ENCODE data around the gene SRRM5.

Gene SRRM5

GRCh38 chr19:43620061-43621001 is 8.4 kb downstream of the SRRM5 start:
- Histone ChIP-seq H3K4me3 (ENCODE audit: low read length) (peak overlapping the region; percentile 94), H3K4me1 (ENCODE audit: control insufficient read depth, insufficient read depth, low read length) (peaks cover 14% of the 10 kb centered on the region), H3K27me3 (replicated peaks; ENCODE audit: control insufficient read depth, insufficient read depth, low read length) (no peaks in the 10 kb centered on the region), H3K9me3 (ENCODE audit: control insufficient read depth, low read length) (no peaks in the 10 kb centered on the region), H3K9ac (ENCODE audit: low read length) (peak overlapping the region; percentile 88), H3K36me3 (ENCODE audit: control insufficient read depth, insufficient read depth, low read length, severe bottlenecking) (no peaks in the 10 kb centered on the region)
- DNase-seq (ENCODE audit: low read depth): no peak

- no peaks in the 10 kb centered on the region for H3K9me3 ChIP-seq (ENCODE audit: control insufficient read depth, low read length)
- H3K36me3 ChIP-seq (ENCODE audit: control insufficient read depth, insufficient read depth, low read length, severe bottlenecking): no peaks in the 10 kb centered on the region
- no peak overlapping the region for H3K9ac ChIP-seq (ENCODE audit: low read length)
- no peak overlapping the region for H3K4me3 ChIP-seq (ENCODE audit: low read length)
- H3K27me3 ChIP-seq (replicated peaks; ENCODE audit: control insufficient read depth, insufficient read depth, low read length): peaks cover 9% of the 10 kb centered on the region
- H3K4me1 ChIP-seq (ENCODE audit: control insufficient read depth, insufficient read depth, low read length): peaks cover 14% of the 10 kb centered on the region
- DNase-seq (ENCODE audit: low read depth): no peak
Measured at GRCh38 chr19:43622070-43622469, 10.2 kb downstream of the SRRM5 start.

GRCh38 chr19:43622956-43623355 is 11.1 kb downstream of the SRRM5 start:
- no peaks in the 10 kb centered on the region for H3K36me3 ChIP-seq (ENCODE audit: control insufficient read depth, insufficient read depth, low read length, severe bottlenecking)

GRCh38 chr19:43623889-43624670 is 12.2 kb downstream of the SRRM5 start:
- Histone ChIP-seq H3K36me3 (ENCODE audit: control insufficient read depth, insufficient read depth, low read length, severe bottlenecking) (no peaks in the 10 kb centered on the region), H3K4me3 (ENCODE audit: low read length) (no peak overlapping the region), H3K9me3 (ENCODE audit: control insufficient read depth, low read length) (no peaks in the 10 kb centered on the region), H3K9ac (ENCODE audit: low read length) (no peak overlapping the region), H3K4me1 (ENCODE audit: control insufficient read depth, insufficient read depth, low read length) (peaks cover 6% of the 10 kb centered on the region), H3K27me3 (replicated peaks; ENCODE audit: control insufficient read depth, insufficient read depth, low read length) (peaks cover 12% of the 10 kb centered on the region)
- DNase-seq (ENCODE audit: low read depth): no peak

More at GRCh38 chr19:43622956-43623355, 11.1 kb downstream of the SRRM5 start:
- H3K9ac ChIP-seq (ENCODE audit: low read length): no peak overlapping the region
- peaks cover 14% of the 10 kb centered on the region for H3K4me1 ChIP-seq (ENCODE audit: control insufficient read depth, insufficient read depth, low read length)
- H3K4me3 ChIP-seq (ENCODE audit: low read length): no peak overlapping the region
- DNase-seq (ENCODE audit: low read depth): no peak
- no peaks in the 10 kb centered on the region for H3K9me3 ChIP-seq (ENCODE audit: control insufficient read depth, low read length)
- peaks cover 12% of the 10 kb centered on the region for H3K27me3 ChIP-seq (replicated peaks; ENCODE audit: control insufficient read depth, insufficient read depth, low read length)

- Histone ChIP-seq H3K9ac (ENCODE audit: low read length) (no peak overlapping the region), H3K4me1 (ENCODE audit: control insufficient read depth, insufficient read depth, low read length) (peaks cover 5% of the 10 kb centered on the region), H3K27me3 (replicated peaks; ENCODE audit: control insufficient read depth, insufficient read depth, low read length) (peaks cover 12% of the 10 kb centered on the region), H3K4me3 (ENCODE audit: low read length) (no peak overlapping the region), H3K9me3 (ENCODE audit: control insufficient read depth, low read length) (no peaks in the 10 kb centered on the region), H3K36me3 (ENCODE audit: control insufficient read depth, insufficient read depth, low read length, severe bottlenecking) (no peaks in the 10 kb centered on the region)
- DNase-seq (ENCODE audit: low read depth): no peak
Measured at GRCh38 chr19:43624933-43625332, 13.0 kb downstream of the SRRM5 start.

- no peaks in the 10 kb centered on the region for H3K36me3 ChIP-seq (ENCODE audit: control insufficient read depth, insufficient read depth, low read length, severe bottlenecking)
- H3K9ac ChIP-seq (ENCODE audit: low read length): no peak overlapping the region
- H3K9me3 ChIP-seq (ENCODE audit: control insufficient read depth, low read length): no peaks in the 10 kb centered on the region
- H3K27me3 ChIP-seq (replicated peaks; ENCODE audit: control insufficient read depth, insufficient read depth, low read length): peaks cover 12% of the 10 kb centered on the region
- DNase-seq (ENCODE audit: low read depth): no peak
- H3K4me3 ChIP-seq (ENCODE audit: low read length): no peak overlapping the region
- no peaks in the 10 kb centered on the region for H3K4me1 ChIP-seq (ENCODE audit: control insufficient read depth, insufficient read depth, low read length)
Measured at GRCh38 chr19:43625918-43626579, 14.2 kb downstream of the SRRM5 start.

- no peaks in the 10 kb centered on the region for H3K9me3 ChIP-seq (ENCODE audit: control insufficient read depth, low read length)
- H3K4me3 ChIP-seq (ENCODE audit: low read length): no peak overlapping the region
- peaks cover 12% of the 10 kb centered on the region for H3K27me3 ChIP-seq (replicated peaks; ENCODE audit: control insufficient read depth, insufficient read depth, low read length)
- DNase-seq (ENCODE audit: low read depth): no peak
- H3K9ac ChIP-seq (ENCODE audit: low read length): no peak overlapping the region
- H3K36me3 ChIP-seq (ENCODE audit: control insufficient read depth, insufficient read depth, low read length, severe bottlenecking): no peaks in the 10 kb centered on the region
- H3K4me1 ChIP-seq (ENCODE audit: control insufficient read depth, insufficient read depth, low read length): no peaks in the 10 kb centered on the region
Measured at GRCh38 chr19:43626838-43627237, 14.9 kb downstream of the SRRM5 start.

- H3K4me1 ChIP-seq (ENCODE audit: control insufficient read depth, insufficient read depth, low read length): no peaks in the 10 kb centered on the region
- H3K9me3 ChIP-seq (ENCODE audit: control insufficient read depth, low read length): no peaks in the 10 kb centered on the region
- H3K4me3 ChIP-seq (ENCODE audit: low read length): no peak overlapping the region
- DNase-seq (ENCODE audit: low read depth): no peak
- no peaks in the 10 kb centered on the region for H3K36me3 ChIP-seq (ENCODE audit: control insufficient read depth, insufficient read depth, low read length, severe bottlenecking)
- peaks cover 12% of the 10 kb centered on the region for H3K27me3 ChIP-seq (replicated peaks; ENCODE audit: control insufficient read depth, insufficient read depth, low read length)
- no peak overlapping the region for H3K9ac ChIP-seq (ENCODE audit: low read length)
Measured at GRCh38 chr19:43628646-43629326, 16.9 kb downstream of the SRRM5 start.

GRCh38 chr19:43631491-43631890 is 19.6 kb downstream of the SRRM5 start:
- Histone ChIP-seq H3K36me3 (ENCODE audit: control insufficient read depth, insufficient read depth, low read length, severe bottlenecking) (no peaks in the 10 kb centered on the region), H3K9me3 (ENCODE audit: control insufficient read depth, low read length) (no peaks in the 10 kb centered on the region), H3K27me3 (replicated peaks; ENCODE audit: control insufficient read depth, insufficient read depth, low read length) (peaks cover 8% of the 10 kb centered on the region), H3K9ac (ENCODE audit: low read length) (no peak overlapping the region), H3K4me3 (ENCODE audit: low read length) (no peak overlapping the region), H3K4me1 (ENCODE audit: control insufficient read depth, insufficient read depth, low read length) (no peaks in the 10 kb centered on the region)
- DNase-seq (ENCODE audit: low read depth): no peak

- H3K4me3 ChIP-seq (ENCODE audit: low read length): no peak overlapping the region
- H3K36me3 ChIP-seq (ENCODE audit: control insufficient read depth, insufficient read depth, low read length, severe bottlenecking): no peaks in the 10 kb centered on the region
- no peaks in the 10 kb centered on the region for H3K4me1 ChIP-seq (ENCODE audit: control insufficient read depth, insufficient read depth, low read length)
- no peak overlapping the region for H3K9ac ChIP-seq (ENCODE audit: low read length)
- H3K27me3 ChIP-seq (replicated peaks; ENCODE audit: control insufficient read depth, insufficient read depth, low read length): peaks cover 4% of the 10 kb centered on the region
- no peak for DNase-seq (ENCODE audit: low read depth)
- H3K9me3 ChIP-seq (ENCODE audit: control insufficient read depth, low read length): no peaks in the 10 kb centered on the region
Measured at GRCh38 chr19:43633520-43633919, 21.6 kb downstream of the SRRM5 start.

Data from adipocyte (in vitro differentiated cells).